Effector memory CD8-positive, alpha-beta T cell (primary cell): ENCODE measurements around the gene SCLY.
A peak's percentile ranks its signal among the peaks of the same experiment; 100 is the strongest.

Experiments
- ATAC-seq: fragments of 150-1000 bp; cut with Tn5 transposase; replicated peaks from 2 replicates; pipeline ENCODE4 v1.10.0; 2021; ENCODE audit warnings: mild to moderate bottlenecking, moderate library complexity
- DNase-seq, 3 experiments: peaks; one replicate each; pipeline ENCODE4 v3.0.0; 2021
- H3K27ac Mint-ChIP-seq, 2 donors: one replicate each; pipeline ENCODE4 v1.8.0; 2022; ENCODE audit warnings: mild to moderate bottlenecking in 2 of 2, mixed read lengths in 2 of 2, moderate library complexity in 2 of 2
- H3K27me3 Mint-ChIP-seq, 2 donors: one replicate each; pipeline ENCODE4 v1.8.0; 2022; ENCODE audit warnings: mixed read lengths in 2 of 2
- H3K36me3 Mint-ChIP-seq: one replicate; pipeline ENCODE4 v1.8.0; 2022; ENCODE audit warnings: mild to moderate bottlenecking, moderate library complexity, mixed read lengths; ENCODE audit not compliant: insufficient read depth
- H3K4me1 Mint-ChIP-seq, 2 donors: one replicate each; pipeline ENCODE4 v1.8.0; 2022; ENCODE audit warnings: low read depth in 2 of 2, mixed read lengths in 2 of 2
- H3K4me3 Mint-ChIP-seq, 2 donors: one replicate each; pipeline ENCODE4 v1.8.0; 2022; ENCODE audit warnings: mild to moderate bottlenecking in 2 of 2, mixed read lengths in 2 of 2, moderate library complexity in 2 of 2
- H3K9me3 Mint-ChIP-seq, 2 donors: one replicate each; pipeline ENCODE4 v1.8.0; 2022; ENCODE audit warnings: mixed read lengths in 2 of 2

SCLY gene

GRCh38 chr2:238087211-238087610 lies 26.4 kb downstream of the SCLY start:
- Mint-ChIP-seq H3K4me3 (no peak overlapping the region), H3K4me1 (peaks cover 0 to 3% of the 10 kb centered on the region in 2 donors), H3K36me3 (peaks cover 30% of the 10 kb centered on the region), H3K27me3 (no peaks in the 10 kb centered on the region), H3K27ac (no peak overlapping the region), H3K9me3 (no peaks in the 10 kb centered on the region)
- ATAC-seq (no peak), DNase-seq (no peak)

GRCh38 chr2:238090887-238091286 lies 30.1 kb downstream of the SCLY start:
- Mint-ChIP-seq H3K4me1 (peaks cover 0 to 3% of the 10 kb centered on the region in 2 donors), H3K27ac (no peak overlapping the region), H3K9me3 (no peaks in the 10 kb centered on the region), H3K4me3 (no peak overlapping the region), H3K27me3 (no peaks in the 10 kb centered on the region), H3K36me3 (peaks cover 4% of the 10 kb centered on the region)
- DNase-seq (no peak), ATAC-seq (no peak)

- Mint-ChIP-seq H3K27ac (no peak overlapping the region), H3K9me3 (no peaks in the 10 kb centered on the region), H3K4me1 (peaks cover 0 to 3% of the 10 kb centered on the region in 2 donors), H3K4me3 (no peak overlapping the region), H3K36me3 (peaks cover 4% of the 10 kb centered on the region), H3K27me3 (no peaks in the 10 kb centered on the region)
- DNase-seq: no peak
- ATAC-seq: no peak
Measured at GRCh38 chr2:238091436-238092060, 30.7 kb downstream of the SCLY start.

GRCh38 chr2:238092486-238093035 lies 31.8 kb downstream of the SCLY start:
- no peaks in the 10 kb centered on the region for H3K27me3 Mint-ChIP-seq
- H3K27ac Mint-ChIP-seq: no peak overlapping the region
- ATAC-seq: no peak
- no peak overlapping the region for H3K4me3 Mint-ChIP-seq
- H3K9me3 Mint-ChIP-seq: no peaks in the 10 kb centered on the region
- H3K36me3 Mint-ChIP-seq: peaks cover 4% of the 10 kb centered on the region
- no peak for DNase-seq
- H3K4me1 Mint-ChIP-seq: peaks cover 0 to under 1% of the 10 kb centered on the region in 2 donors

- DNase-seq (no peak), ATAC-seq (no peak)
- Mint-ChIP-seq H3K27me3 (no peaks in the 10 kb centered on the region), H3K9me3 (no peaks in the 10 kb centered on the region), H3K4me3 (no peak overlapping the region), H3K27ac (no peak overlapping the region), H3K36me3 (peaks cover 4% of the 10 kb centered on the region), H3K4me1 (peaks cover 0 to 4% of the 10 kb centered on the region in 2 donors)
Measured at GRCh38 chr2:238093181-238094140, 32.7 kb downstream of the SCLY start.

GRCh38 chr2:238094438-238095022 lies 33.7 kb downstream of the SCLY start:
- Mint-ChIP-seq H3K9me3 (no peaks in the 10 kb centered on the region), H3K4me1 (peaks cover 0 to 4% of the 10 kb centered on the region in 2 donors), H3K36me3 (peaks cover 4% of the 10 kb centered on the region), H3K27ac (no peak overlapping the region), H3K4me3 (no peak overlapping the region), H3K27me3 (no peaks in the 10 kb centered on the region)
- ATAC-seq (no peak), DNase-seq (no peak)

- DNase-seq: no peak
- Mint-ChIP-seq H3K27ac (no peak overlapping the region), H3K27me3 (no peaks in the 10 kb centered on the region), H3K4me1 (peaks cover 0 to 4% of the 10 kb centered on the region in 2 donors), H3K9me3 (no peaks in the 10 kb centered on the region), H3K36me3 (peaks cover 4% of the 10 kb centered on the region), H3K4me3 (no peak overlapping the region)
- ATAC-seq: no peak
Measured at GRCh38 chr2:238095143-238095542, 34.3 kb downstream of the SCLY start.

GRCh38 chr2:238096311-238097011 lies 35.7 kb downstream of the SCLY start:
- H3K27ac Mint-ChIP-seq: no peak overlapping the region
- DNase-seq (no peak), ATAC-seq (no peak)
- peaks cover 4% of the 10 kb centered on the region for H3K36me3 Mint-ChIP-seq
- H3K27me3 Mint-ChIP-seq: no peaks in the 10 kb centered on the region
- no peak overlapping the region for H3K4me3 Mint-ChIP-seq
- no peaks in the 10 kb centered on the region for H3K9me3 Mint-ChIP-seq
- peaks cover 0 to 4% of the 10 kb centered on the region in 2 donors for H3K4me1 Mint-ChIP-seq

GRCh38 chr2:238097201-238097987 lies 36.6 kb downstream of the SCLY start:
- H3K27ac Mint-ChIP-seq: no peak overlapping the region
- no peaks in the 10 kb centered on the region for H3K27me3 Mint-ChIP-seq
- DNase-seq (no peak), ATAC-seq (no peak)
- peaks cover 0 to 4% of the 10 kb centered on the region in 2 donors for H3K4me1 Mint-ChIP-seq
- peaks cover 4% of the 10 kb centered on the region for H3K36me3 Mint-ChIP-seq
- no peak overlapping the region for H3K4me3 Mint-ChIP-seq
- no peaks in the 10 kb centered on the region for H3K9me3 Mint-ChIP-seq

GRCh38 chr2:238097988-238098871 lies 37.4 kb downstream of the SCLY start:
- H3K4me3 Mint-ChIP-seq: no peak overlapping the region
- H3K9me3 Mint-ChIP-seq: no peaks in the 10 kb centered on the region
- H3K4me1 Mint-ChIP-seq: peaks cover 0 to 4% of the 10 kb centered on the region in 2 donors
- H3K36me3 Mint-ChIP-seq: peaks cover 4% of the 10 kb centered on the region
- H3K27me3 Mint-ChIP-seq: no peaks in the 10 kb centered on the region
- ATAC-seq (no peak), DNase-seq (peak in 1 of 3 experiments; percentile 16)
- H3K27ac Mint-ChIP-seq: no peak overlapping the region

GRCh38 chr2:238098901-238099713 lies 38.3 kb downstream of the SCLY start:
- H3K4me3 Mint-ChIP-seq: no peak overlapping the region
- no peaks in the 10 kb centered on the region for H3K27me3 Mint-ChIP-seq
- ATAC-seq (no peak), DNase-seq (no peak)
- H3K4me1 Mint-ChIP-seq: peaks cover 0 to 4% of the 10 kb centered on the region in 2 donors
- H3K27ac Mint-ChIP-seq: no peak overlapping the region
- peaks cover 4% of the 10 kb centered on the region for H3K36me3 Mint-ChIP-seq
- no peaks in the 10 kb centered on the region for H3K9me3 Mint-ChIP-seq
